PC-3 (cell line): ENCODE data around the gene PFN3.

Experiments used
- CTCF ChIP-seq: fragments of 300-600 bp; sonication (generic); conservative IDR thresholded peaks from 2 replicates; pipeline ENCODE4 v1.5.1; 2017; ENCODE audit warnings: antibody characterized with exemption, low read depth, mild to moderate bottlenecking, low read length
- EZH2 ChIP-seq: fragments of 300-600 bp; sonication (generic); IDR thresholded peaks from one replicate; pipeline ENCODE4 v1.6.1; 2017; ENCODE audit warnings: antibody characterized with exemption, mild to moderate bottlenecking, low read length; ENCODE audit not compliant: unreplicated experiment
- EZH2phosphoT487 ChIP-seq: fragments of 300-600 bp; sonication (generic); IDR thresholded peaks from 2 replicates; pipeline ENCODE4 v1.6.1; 2018; ENCODE audit warnings: mild to moderate bottlenecking, antibody characterized with exemption, low read length, borderline replicate concordance

- TF ChIP-seq CTCF (no peak), EZH2 (no peak), EZH2phosphoT487 (no peak)
Observed at GRCh38 chr5:177427211-177427822, 26.9 kb upstream of the PFN3 start.
